Tibial artery (tissue), 4 donors: ENCODE data around the gene FAM131A.

ENCODE experiments used
- DNase-seq, 2 donors: peaks; one replicate each; pipeline ENCODE4 v3.0.0-alpha.2; 2019
- H3K27ac ChIP-seq, 2 donors: fragments of 200-600 bp; sonication (generic) in 1 of 2; 1 replicate in 1 of 2; 2 replicates in 1 of 2; pipeline ENCODE4 v1.5.1; 2018 to 2019; ENCODE audit warnings: mild to moderate bottlenecking in 1 of 2
- H3K27me3 ChIP-seq, 2 donors: fragments of 200-600 bp; sonication (generic) in 1 of 2; one replicate each; pipeline versions ENCODE4 v1.5.1 to v1.6.0; 2016 to 2019
- H3K36me3 ChIP-seq, 3 donors: fragments of 200-600 bp; sonication (generic) in 2 of 3; one replicate each; pipeline ENCODE4 v1.5.1; 2016 to 2019; ENCODE audit warnings: mild to moderate bottlenecking in 2 of 3
- H3K4me1 ChIP-seq, 4 donors: fragments of 200-600 bp; sonication (generic) in 2 of 4; 1 replicate in 3 of 4; 2 replicates in 1 of 4; pipeline ENCODE4 v1.5.1; 2016 to 2019
- H3K4me3 ChIP-seq, 2 donors: fragments of 200-600 bp; sonication (generic) in 1 of 2; 1 replicate in 1 of 2; 2 replicates in 1 of 2; pipeline ENCODE4 v1.5.1; 2018 to 2019; ENCODE audit warnings: mild to moderate bottlenecking in 2 of 2
- H3K9me3 ChIP-seq, 3 donors: fragments of 200-600 bp; sonication (generic) in 1 of 3; one replicate each; pipeline ENCODE4 v1.5.1; 2016 to 2019
- CTCF ChIP-seq, 2 experiments: fragments of 200-600 bp in 1 of 2; fragments of 450-650 bp in 1 of 2; IDR thresholded peaks; one replicate each; pipeline ENCODE4 v1.5.1; 2017 to 2019; ENCODE audit warnings: antibody characterized with exemption in 2 of 2, mild to moderate bottlenecking in 1 of 2, moderate library complexity in 1 of 2
- intact Hi-C: fragments of 100-400 bp; cut with DNase I; formaldehyde crosslinking; loops from one replicate; pipeline ENCODE4 v1.15.0; 2023; ENCODE audit warnings: low total_unique reads

FAM131A gene

GRCh38 chr3:184314363-184314699, 23.1 kb upstream of the FAM131A start, which contains the start of gene EIF4G1:
Gene EIF4G1, plus strand, starts transcription at chr3:184314606. Its CDS starts 1,191 bp downstream, at chr3:184315797.
- Histone ChIP-seq H3K4me1 (peaks cover 0 to 44% (median 37%) of the 10 kb centered on the region in 4 donors), H3K4me3 (peak within 1 kb of the TSS; percentile 76 to 77), H3K36me3 (peaks cover 0 to 23% (median 8%) of the 10 kb centered on the region in 3 donors), H3K27me3 (no peaks in the 10 kb centered on the region), H3K9me3 (no peaks in the 10 kb centered on the region), H3K27ac (peak within 1 kb of the TSS; percentile 94 to 97)
- intact Hi-C loops, result no loop called here
- DNase-seq, result peak; percentile 94 to 97
- no peak for TF ChIP-seq CTCF (IDR thresholded peaks at IDR 0.05)

GRCh38 chr3:184314700-184315542, 22.5 kb upstream of the FAM131A start:
- Histone ChIP-seq H3K27me3 (no peaks in the 10 kb centered on the region), H3K4me1 (peaks cover 1 to 50% (median 43%) of the 10 kb centered on the region in 4 donors), H3K9me3 (no peaks in the 10 kb centered on the region), H3K4me3 (peak overlapping the region; percentile 76 to 77), H3K27ac (peak overlapping the region; percentile 94 to 97), H3K36me3 (peaks cover 0 to 21% (median 8%) of the 10 kb centered on the region in 3 donors)
- no peak for TF ChIP-seq CTCF (IDR thresholded peaks at IDR 0.05)
- peak; percentile 88 to 94 for DNase-seq
- intact Hi-C loops, result loop anchor here (1.0 kb wide), 1 partner anchor 21 kb away; no protein-coding TSS in a partner anchor

GRCh38 chr3:184315543-184315867, 21.9 kb upstream of the FAM131A start:
- H3K4me1 ChIP-seq, result peaks cover 7 to 55% (median 48%) of the 10 kb centered on the region in 4 donors
- peak overlapping the region; percentile 76 to 77 for H3K4me3 ChIP-seq
- no peak for TF ChIP-seq CTCF (IDR thresholded peaks at IDR 0.05)
- peaks cover 2 to 25% (median 10%) of the 10 kb centered on the region in 3 donors for H3K36me3 ChIP-seq
- no peak for DNase-seq
- intact Hi-C loops, result loop anchor here (1.0 kb wide), 1 partner anchor 21 kb away; no protein-coding TSS in a partner anchor
- H3K27ac ChIP-seq, result peak overlapping the region; percentile 94 to 97
- H3K9me3 ChIP-seq, result no peaks in the 10 kb centered on the region
- no peaks in the 10 kb centered on the region for H3K27me3 ChIP-seq

- H3K9me3 ChIP-seq, result no peaks in the 10 kb centered on the region
- peaks cover 8 to 31% (median 16%) of the 10 kb centered on the region in 3 donors for H3K36me3 ChIP-seq
- H3K4me3 ChIP-seq, result peak overlapping the region; percentile 76 to 77
- TF ChIP-seq CTCF (IDR thresholded peaks at IDR 0.05), result no peak
- H3K4me1 ChIP-seq, result peaks cover 9 to 60% (median 52%) of the 10 kb centered on the region in 4 donors
- H3K27me3 ChIP-seq, result no peaks in the 10 kb centered on the region
- intact Hi-C loops, result loop anchor here (1.0 kb wide), 1 partner anchor 20 kb away; no protein-coding TSS in a partner anchor
- H3K27ac ChIP-seq, result peak overlapping the region; percentile 94 to 97
- no peak for DNase-seq
These were observed 21.3 kb upstream of the FAM131A start for GRCh38 chr3:184315871-184316661.

- Histone ChIP-seq H3K9me3 (no peaks in the 10 kb centered on the region), H3K4me1 (peaks cover 9 to 68% (median 53%) of the 10 kb centered on the region in 4 donors), H3K27me3 (no peaks in the 10 kb centered on the region), H3K36me3 (peaks cover 15 to 38% (median 23%) of the 10 kb centered on the region in 3 donors), H3K4me3 (peak overlapping the region; percentile 76 to 77), H3K27ac (peak overlapping the region; percentile 94 to 97)
- no peak for TF ChIP-seq CTCF (IDR thresholded peaks at IDR 0.05)
- DNase-seq, result no peak
- intact Hi-C loops, result no loop called here
These were observed 20.6 kb upstream of the FAM131A start for GRCh38 chr3:184316792-184317191.
